Tibial nerve (tissue), 4 donors: ENCODE results near the gene RANBP17. TPM values are rescaled to one million over a fixed set of nuclear protein-coding genes. Genes with fewer than 3 reads are reported as not detected.
"Not testable (repeated sequence)": the region's sequence is repeated elsewhere in the genome, so short reads cannot be mapped to it uniquely, and the experiment has no call there.

Source experiments
- DNase-seq, 2 donors: peaks; one replicate each; pipeline ENCODE4 v3.0.0-alpha.2; 2019; ENCODE audit warnings: low spot score in 2 of 2
- H3K27ac ChIP-seq, 4 donors: fragments of 200-600 bp; sonication (generic) in 3 of 4; one replicate each; pipeline ENCODE4 v1.5.1; 2017 to 2019; ENCODE audit warnings: mild to moderate bottlenecking in 1 of 4
- H3K27me3 ChIP-seq, 2 donors: fragments of 200-600 bp; sonication (generic) in 1 of 2; one replicate each; pipeline versions ENCODE4 v1.5.1 to v1.6.0; 2017 to 2019
- H3K36me3 ChIP-seq, 3 donors: fragments of 200-600 bp; sonication (generic); one replicate each; pipeline ENCODE4 v1.5.1; 2018 to 2019
- H3K4me1 ChIP-seq, 4 donors: fragments of 200-600 bp; sonication (generic) in 3 of 4; one replicate each; pipeline ENCODE4 v1.5.1; 2017 to 2019
- H3K4me3 ChIP-seq, 4 donors: fragments of 200-600 bp; sonication (generic) in 3 of 4; one replicate each; pipeline ENCODE4 v1.5.1; 2017 to 2019; ENCODE audit warnings: mild to moderate bottlenecking in 1 of 4, moderate library complexity in 1 of 4
- H3K9me3 ChIP-seq, 4 donors: fragments of 200-600 bp; sonication (generic) in 3 of 4; one replicate each; pipeline ENCODE4 v1.5.1; 2017 to 2019
- EP300 ChIP-seq, 2 donors: sonication (generic); formaldehyde crosslinking; IDR thresholded peaks; one replicate each; pipeline ENCODE4 v1.6.1; 2017; ENCODE audit warnings: antibody characterized with exemption in 2 of 2, mild to moderate bottlenecking in 1 of 2
- POLR2A ChIP-seq, 2 donors: fragments of 450-650 bp; IDR thresholded peaks; one replicate each; pipeline ENCODE4 v1.6.1; 2017; ENCODE audit warnings: antibody characterized with exemption in 2 of 2, mild to moderate bottlenecking in 2 of 2, moderate library complexity in 2 of 2
- WGBS, 2 donors: methylation state at CpG; one replicate each; pipeline ENCODE4 v1.1.5; 2018; 5-methylcytosine and 5-hydroxymethylcytosine counted together
- total RNA-seq, 4 donors: library from RNA; depleted of rRNA; stranded (reverse); fragments of >200 nt; gene quantifications; one replicate each; pipeline ENCODE4 v1.1.0, GENCODE V29; 2016
- TF ChIP-seq, protein P1 (sequence below), 5 experiments: fragments of 200-600 bp in 3 of 5; fragments of 450-650 bp in 2 of 5; sonication (generic) in 3 of 5; IDR thresholded peaks; one replicate each; pipeline ENCODE4 v1.5.1; 2016 to 2019; ENCODE audit warnings: antibody characterized with exemption in 5 of 5, mild to moderate bottlenecking in 3 of 5, moderate library complexity in 2 of 5

Gene RANBP17
- total RNA-seq, 4 donors from 2014 or later = 10.8 to 34.5 (median 17.6) TPM

DNA sequence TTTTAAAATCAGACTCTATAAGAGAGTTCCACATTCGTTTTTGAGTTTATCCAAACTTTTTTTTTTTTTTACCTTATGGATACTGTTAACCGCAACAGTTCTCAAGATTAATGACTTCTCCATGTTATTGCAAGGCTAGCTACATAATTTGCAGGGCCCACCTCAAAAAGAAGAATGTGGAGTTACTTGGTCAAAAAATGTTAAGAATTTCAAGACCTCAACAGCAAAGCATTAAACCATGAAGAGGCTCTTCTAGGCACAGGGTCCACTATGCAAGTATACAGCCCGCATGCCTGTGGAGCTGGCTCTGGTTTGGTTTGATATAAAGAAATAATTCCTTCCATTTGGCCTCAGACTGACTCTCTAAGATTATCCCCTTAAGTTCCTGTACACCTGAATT, 313.9 kb downstream of the RANBP17 start:
- H3K9me3 ChIP-seq = no peaks in the 10 kb centered on the region
- H3K36me3 ChIP-seq = no peaks in the 10 kb centered on the region
- H3K4me1 ChIP-seq = no peaks in the 10 kb centered on the region
- H3K27ac ChIP-seq = no peak overlapping the region
- no peak for DNase-seq
- 89 to 94% methylated on average over 3 of the region's 3 CpGs for WGBS, 2 donors
- no peaks in the 10 kb centered on the region for H3K27me3 ChIP-seq
- TF ChIP-seq POLR2A (IDR thresholded peaks at IDR 0.05) = no peak
- TF ChIP-seq, protein P1, sequence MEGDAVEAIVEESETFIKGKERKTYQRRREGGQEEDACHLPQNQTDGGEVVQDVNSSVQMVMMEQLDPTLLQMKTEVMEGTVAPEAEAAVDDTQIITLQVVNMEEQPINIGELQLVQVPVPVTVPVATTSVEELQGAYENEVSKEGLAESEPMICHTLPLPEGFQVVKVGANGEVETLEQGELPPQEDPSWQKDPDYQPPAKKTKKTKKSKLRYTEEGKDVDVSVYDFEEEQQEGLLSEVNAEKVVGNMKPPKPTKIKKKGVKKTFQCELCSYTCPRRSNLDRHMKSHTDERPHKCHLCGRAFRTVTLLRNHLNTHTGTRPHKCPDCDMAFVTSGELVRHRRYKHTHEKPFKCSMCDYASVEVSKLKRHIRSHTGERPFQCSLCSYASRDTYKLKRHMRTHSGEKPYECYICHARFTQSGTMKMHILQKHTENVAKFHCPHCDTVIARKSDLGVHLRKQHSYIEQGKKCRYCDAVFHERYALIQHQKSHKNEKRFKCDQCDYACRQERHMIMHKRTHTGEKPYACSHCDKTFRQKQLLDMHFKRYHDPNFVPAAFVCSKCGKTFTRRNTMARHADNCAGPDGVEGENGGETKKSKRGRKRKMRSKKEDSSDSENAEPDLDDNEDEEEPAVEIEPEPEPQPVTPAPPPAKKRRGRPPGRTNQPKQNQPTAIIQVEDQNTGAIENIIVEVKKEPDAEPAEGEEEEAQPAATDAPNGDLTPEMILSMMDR (IDR thresholded peaks at IDR 0.05) = no peak
- no peak for TF ChIP-seq EP300 (IDR thresholded peaks at IDR 0.05)
- H3K4me3 ChIP-seq = no peak overlapping the region

DNA sequence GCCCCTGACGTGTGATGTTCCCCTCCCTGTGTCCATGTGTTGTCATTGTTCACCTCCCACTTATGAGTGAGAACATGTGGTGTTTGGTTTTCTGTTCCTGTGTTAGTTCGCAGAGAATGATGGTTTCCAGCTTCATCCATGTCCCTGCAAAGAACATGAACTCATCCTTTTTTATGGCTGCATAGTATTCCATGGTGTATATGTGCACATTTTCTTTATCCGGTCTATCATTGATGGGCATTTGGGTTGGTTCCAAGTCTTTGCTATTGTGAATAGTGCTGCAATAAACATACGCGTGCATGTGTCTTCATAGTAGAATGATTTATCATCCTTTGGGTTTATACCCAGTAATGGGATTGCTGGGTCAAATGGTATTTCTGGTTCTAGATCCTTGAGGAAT, 316.4 kb downstream of the RANBP17 start:
- H3K36me3 ChIP-seq, DNase-seq: not testable (repeated sequence)

DNA sequence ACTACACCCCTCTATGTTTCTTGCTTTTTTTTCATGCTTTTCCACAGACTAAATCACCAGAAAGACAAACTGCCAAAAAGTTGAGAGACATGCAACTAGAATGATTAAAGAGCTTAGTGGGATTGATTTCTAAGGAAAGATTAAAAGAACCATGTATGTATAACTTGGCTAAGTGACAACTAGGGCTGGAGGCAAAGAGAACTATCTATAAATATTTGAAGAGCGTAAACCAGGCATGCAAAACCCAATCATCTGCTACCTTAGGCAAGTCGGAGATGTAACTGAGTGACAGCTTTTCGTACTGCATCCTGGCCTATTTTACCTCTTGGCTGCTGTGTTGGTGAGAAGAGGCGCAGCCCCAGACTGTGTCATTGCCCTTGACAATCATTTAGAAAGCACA, 326.2 kb downstream of the RANBP17 start:
- Histone ChIP-seq H3K27me3 (no peaks in the 10 kb centered on the region), H3K4me3 (no peak overlapping the region), H3K27ac (no peak overlapping the region), H3K4me1 (no peaks in the 10 kb centered on the region), H3K36me3 (no peaks in the 10 kb centered on the region), H3K9me3 (no peaks in the 10 kb centered on the region)
- WGBS, 2 donors = 83 to 92% methylated on average over 4 of the region's 4 CpGs
- TF ChIP-seq, protein P1 (IDR thresholded peaks at IDR 0.05) = no peak
- no peak for TF ChIP-seq EP300 (IDR thresholded peaks at IDR 0.05)
- no peak for TF ChIP-seq POLR2A (IDR thresholded peaks at IDR 0.05)
- DNase-seq = no peak

More for the DNA sequence above, 316.4 kb downstream of the RANBP17 start:
- H3K27ac ChIP-seq, H3K27me3 ChIP-seq, H3K4me1 ChIP-seq, H3K4me3 ChIP-seq, H3K9me3 ChIP-seq: not testable (repeated sequence)
- 94 to 97% methylated on average over 5 of the region's 5 CpGs for WGBS, 2 donors

DNA sequence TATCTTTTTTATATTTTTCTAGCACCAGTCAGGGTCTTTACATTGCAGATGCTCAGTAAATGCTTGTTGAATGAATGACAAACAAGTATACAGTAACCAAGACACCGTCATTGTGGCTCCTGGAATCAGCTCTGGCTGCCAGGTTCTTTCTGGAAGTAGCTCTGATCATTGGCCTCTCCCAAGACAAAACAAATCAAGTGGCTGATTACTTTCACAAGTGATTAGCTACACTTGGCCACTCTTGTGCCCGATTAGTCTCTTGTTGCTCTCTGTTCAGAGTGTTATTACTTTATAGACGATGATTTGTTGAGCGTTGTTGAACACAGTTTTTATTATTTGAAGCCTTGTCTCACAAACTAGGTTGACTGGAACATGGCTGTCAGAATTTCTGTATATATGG, 327.6 kb downstream of the RANBP17 start:
- no peak for DNase-seq
- no peaks in the 10 kb centered on the region for H3K36me3 ChIP-seq
- TF ChIP-seq, protein P1 (IDR thresholded peaks at IDR 0.05) = no peak
- TF ChIP-seq EP300 (IDR thresholded peaks at IDR 0.05) = no peak
- TF ChIP-seq POLR2A (IDR thresholded peaks at IDR 0.05) = no peak
- H3K27me3 ChIP-seq = no peaks in the 10 kb centered on the region
- H3K4me3 ChIP-seq = no peak overlapping the region
- H3K4me1 ChIP-seq = no peaks in the 10 kb centered on the region
- H3K27ac ChIP-seq = no peak overlapping the region
- H3K9me3 ChIP-seq = no peaks in the 10 kb centered on the region
- WGBS, 2 donors = 72 to 78% methylated on average over 4 of the region's 4 CpGs

DNA sequence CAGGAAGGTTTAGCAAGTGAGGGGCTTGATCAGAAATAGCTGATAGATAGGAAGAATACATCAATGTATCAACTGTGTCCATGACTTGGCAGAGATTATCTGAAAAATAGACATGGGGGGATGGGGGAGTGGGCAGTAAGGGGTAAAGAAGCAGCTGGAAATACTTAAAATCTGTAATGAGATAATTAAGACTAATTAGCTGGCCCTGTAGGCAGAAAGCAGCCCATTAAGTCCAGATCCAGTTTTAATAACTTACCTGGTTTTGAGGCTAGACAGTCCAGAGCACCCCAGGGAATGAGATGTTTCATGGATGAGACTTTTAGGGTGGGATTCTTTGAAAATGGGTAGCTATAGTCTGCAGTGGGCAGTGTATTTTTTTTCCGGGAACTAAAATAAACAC, 330.3 kb downstream of the RANBP17 start:
- WGBS, 2 donors = 53 to 85% methylated on average over 1 of the region's 1 CpG
- H3K4me3 ChIP-seq = no peak overlapping the region
- DNase-seq = no peak
- no peaks in the 10 kb centered on the region for H3K9me3 ChIP-seq
- no peak overlapping the region for H3K27ac ChIP-seq
- TF ChIP-seq POLR2A (IDR thresholded peaks at IDR 0.05) = no peak
- TF ChIP-seq, protein P1 (IDR thresholded peaks at IDR 0.05) = no peak
- no peak for TF ChIP-seq EP300 (IDR thresholded peaks at IDR 0.05)
- no peaks in the 10 kb centered on the region for H3K36me3 ChIP-seq
- H3K27me3 ChIP-seq = no peaks in the 10 kb centered on the region
- H3K4me1 ChIP-seq = no peaks in the 10 kb centered on the region

DNA sequence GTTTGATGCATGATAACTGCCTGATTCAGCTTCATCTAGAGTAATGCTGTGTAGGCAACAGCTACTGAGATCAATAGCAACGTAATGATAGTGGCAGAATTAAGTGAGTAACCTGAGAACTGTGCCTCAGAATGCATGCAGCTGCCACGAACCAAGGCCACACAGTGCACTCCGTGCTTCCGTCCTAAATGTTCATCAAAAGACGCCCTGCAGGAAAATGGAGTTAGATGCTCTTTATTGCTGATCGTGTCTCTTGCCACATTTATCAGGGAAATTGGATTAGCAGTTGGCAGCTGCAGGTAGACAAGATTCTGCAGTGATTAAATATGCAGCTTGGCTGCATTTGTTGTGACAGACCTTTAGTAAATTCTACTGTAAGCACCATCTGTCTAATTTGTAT, 339.5 kb downstream of the RANBP17 start:
- DNase-seq = no peak
- no peak overlapping the region for H3K27ac ChIP-seq
- no peaks in the 10 kb centered on the region for H3K9me3 ChIP-seq
- WGBS, 2 donors = 76 to 78% methylated on average over 6 of the region's 6 CpGs
- H3K27me3 ChIP-seq = no peaks in the 10 kb centered on the region
- H3K4me1 ChIP-seq = no peaks in the 10 kb centered on the region
- H3K4me3 ChIP-seq = no peak overlapping the region
- H3K36me3 ChIP-seq = no peaks in the 10 kb centered on the region
- TF ChIP-seq, protein P1 (IDR thresholded peaks at IDR 0.05) = no peak
- no peak for TF ChIP-seq EP300 (IDR thresholded peaks at IDR 0.05)
- no peak for TF ChIP-seq POLR2A (IDR thresholded peaks at IDR 0.05)
